Colonic mucosa (tissue), 4 donors: ENCODE measurements around the gene TPCN1. TPM values are rescaled to one million over a fixed set of nuclear protein-coding genes. Genes with fewer than 3 reads are reported as not detected.

Experiments
- DNase-seq: peaks from one replicate; pipeline ENCODE4 v3.0.0-alpha.2; 2020
- H3K27ac ChIP-seq: fragments of 200-600 bp; one replicate; pipeline ENCODE4 v1.8.0; 2021
- H3K27me3 ChIP-seq: fragments of 200-600 bp; one replicate; pipeline ENCODE4 v1.8.0; 2021
- H3K36me3 ChIP-seq: fragments of 200-600 bp; one replicate; pipeline ENCODE4 v1.8.0; 2021
- H3K4me1 ChIP-seq: fragments of 200-600 bp; one replicate; pipeline ENCODE4 v1.8.0; 2021; ENCODE audit warnings: mild to moderate bottlenecking
- H3K4me3 ChIP-seq: fragments of 200-600 bp; one replicate; pipeline ENCODE4 v1.8.0; 2021
- H3K9ac ChIP-seq, 2 donors: one replicate each; pipeline ENCODE4 v1.7.0; 2013; ENCODE audit warnings: control low read depth in 2 of 2, low read depth in 2 of 2, low read length in 2 of 2
- H3K9me3 ChIP-seq: fragments of 200-600 bp; one replicate; pipeline ENCODE4 v1.8.0; 2021
- intact Hi-C: fragments of 100-400 bp; cut with DNase I; formaldehyde crosslinking; loops from one replicate; pipeline ENCODE4 v1.14.1; 2022
- total RNA-seq, 2 donors: library from RNA; stranded (reverse); fragmentation: NEBNext Ultra II Directional in 1 of 2; extraction: Animal tissue kit (Norgen Biotek cat#: 25700) in 1 of 2; gene quantifications; one replicate each; pipeline ENCODE4 v1.2.1, GENCODE V29; 2021
- TF ChIP-seq, protein P1 (sequence below): fragments of 200-600 bp; IDR thresholded peaks from one replicate; pipeline ENCODE4 v1.8.0; 2022; ENCODE audit warnings: antibody characterized with exemption, mild to moderate bottlenecking
- donor health status: healthy.
- donor health status: DM: no; HTN: no; CAD: no.
- donor health status: DM: no; HTN: no; CAD: no.

The TPCN1 gene
- total RNA-seq, 2 donors from 2014 or later = 55.5 to 85.6 TPM

DNA sequence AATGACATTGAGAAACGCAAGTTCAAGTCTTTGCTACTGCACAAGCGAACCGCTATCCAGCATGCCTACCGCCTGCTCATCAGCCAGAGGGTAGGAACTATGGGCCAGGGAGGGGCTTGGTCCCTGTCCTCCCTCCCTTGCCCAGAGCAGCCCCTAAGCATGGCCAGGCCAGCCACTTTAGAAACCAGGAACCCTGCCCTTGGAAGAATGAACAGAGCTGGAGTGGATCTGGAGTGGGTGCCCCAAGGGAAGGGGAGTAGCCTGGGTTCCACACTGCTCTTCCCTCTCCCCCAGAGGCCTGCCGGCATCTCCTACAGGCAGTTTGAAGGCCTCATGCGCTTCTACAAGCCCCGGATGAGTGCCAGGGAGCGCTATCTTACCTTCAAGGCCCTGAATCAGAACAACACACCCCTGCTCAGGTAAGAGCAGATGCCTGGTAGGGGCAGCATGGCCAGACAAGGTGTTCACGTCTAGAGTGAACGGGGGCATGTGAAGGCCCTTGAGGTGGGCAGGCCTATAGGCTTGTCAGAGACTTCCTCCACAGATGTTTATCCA, 55.8 kb downstream of the TPCN1 start:
- DNase-seq = no peak
- H3K9me3 ChIP-seq = no peaks in the 10 kb centered on the region
- no peaks in the 10 kb centered on the region for H3K36me3 ChIP-seq
- intact Hi-C loops = no loop called here
- TF ChIP-seq, protein P1, sequence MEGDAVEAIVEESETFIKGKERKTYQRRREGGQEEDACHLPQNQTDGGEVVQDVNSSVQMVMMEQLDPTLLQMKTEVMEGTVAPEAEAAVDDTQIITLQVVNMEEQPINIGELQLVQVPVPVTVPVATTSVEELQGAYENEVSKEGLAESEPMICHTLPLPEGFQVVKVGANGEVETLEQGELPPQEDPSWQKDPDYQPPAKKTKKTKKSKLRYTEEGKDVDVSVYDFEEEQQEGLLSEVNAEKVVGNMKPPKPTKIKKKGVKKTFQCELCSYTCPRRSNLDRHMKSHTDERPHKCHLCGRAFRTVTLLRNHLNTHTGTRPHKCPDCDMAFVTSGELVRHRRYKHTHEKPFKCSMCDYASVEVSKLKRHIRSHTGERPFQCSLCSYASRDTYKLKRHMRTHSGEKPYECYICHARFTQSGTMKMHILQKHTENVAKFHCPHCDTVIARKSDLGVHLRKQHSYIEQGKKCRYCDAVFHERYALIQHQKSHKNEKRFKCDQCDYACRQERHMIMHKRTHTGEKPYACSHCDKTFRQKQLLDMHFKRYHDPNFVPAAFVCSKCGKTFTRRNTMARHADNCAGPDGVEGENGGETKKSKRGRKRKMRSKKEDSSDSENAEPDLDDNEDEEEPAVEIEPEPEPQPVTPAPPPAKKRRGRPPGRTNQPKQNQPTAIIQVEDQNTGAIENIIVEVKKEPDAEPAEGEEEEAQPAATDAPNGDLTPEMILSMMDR = no peak
- H3K4me3 ChIP-seq = no peak overlapping the region
- no peaks in the 10 kb centered on the region for H3K4me1 ChIP-seq
- no peaks in the 10 kb centered on the region for H3K27me3 ChIP-seq
- H3K27ac ChIP-seq = no peak overlapping the region
- H3K9ac ChIP-seq = no peak overlapping the region

DNA sequence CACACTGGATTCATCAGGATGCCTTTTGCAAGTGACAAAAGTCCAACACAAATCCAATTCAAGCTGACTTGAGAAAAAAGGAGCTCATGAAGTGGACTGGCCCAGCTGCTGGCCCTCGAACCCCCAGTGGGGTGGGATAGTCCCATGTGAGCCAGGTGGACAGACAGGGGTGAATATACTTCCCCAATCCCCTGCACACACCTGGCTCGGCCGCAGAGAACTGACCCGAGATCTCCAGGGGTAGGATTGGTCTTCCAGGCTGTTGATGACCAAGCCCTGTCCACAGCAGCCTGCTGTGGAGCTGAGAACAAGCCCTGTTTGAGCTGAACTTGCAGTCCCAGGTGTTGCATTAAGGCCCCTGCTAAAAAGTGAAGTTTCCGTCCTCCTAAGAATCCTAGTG, 56.2 kb downstream of the TPCN1 start:
- H3K4me1 ChIP-seq = no peaks in the 10 kb centered on the region
- intact Hi-C loops = no loop called here
- no peak overlapping the region for H3K4me3 ChIP-seq
- no peaks in the 10 kb centered on the region for H3K36me3 ChIP-seq
- no peak overlapping the region for H3K9ac ChIP-seq
- H3K9me3 ChIP-seq = no peaks in the 10 kb centered on the region
- no peak overlapping the region for H3K27ac ChIP-seq
- TF ChIP-seq, protein P1 = no peak
- DNase-seq = no peak
- no peaks in the 10 kb centered on the region for H3K27me3 ChIP-seq

DNA sequence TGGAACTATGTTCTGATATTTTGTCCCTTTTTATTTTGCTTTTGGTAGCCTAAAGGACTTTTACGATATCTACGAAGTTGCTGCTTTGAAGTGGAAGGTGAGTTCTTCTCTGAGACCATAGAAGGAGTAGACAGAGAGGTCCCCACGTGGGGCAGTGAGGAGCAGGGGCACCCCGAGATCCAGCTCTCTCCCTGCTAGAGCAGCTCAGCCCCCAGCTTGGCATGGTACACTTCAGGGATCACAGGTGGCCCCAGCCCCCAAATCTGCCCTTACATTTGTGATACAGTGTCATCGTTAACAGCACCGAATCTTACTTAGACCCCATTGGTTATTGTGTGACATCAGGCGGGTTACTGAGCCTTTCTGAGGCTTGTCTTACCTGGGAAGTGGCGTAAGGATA, 56.9 kb downstream of the TPCN1 start:
- Histone ChIP-seq H3K9me3 (no peaks in the 10 kb centered on the region), H3K36me3 (no peaks in the 10 kb centered on the region), H3K27me3 (no peaks in the 10 kb centered on the region), H3K9ac (no peak overlapping the region), H3K27ac (no peak overlapping the region), H3K4me3 (no peak overlapping the region), H3K4me1 (no peaks in the 10 kb centered on the region)
- intact Hi-C loops = no loop called here
- TF ChIP-seq, protein P1 = no peak
- DNase-seq = no peak

DNA sequence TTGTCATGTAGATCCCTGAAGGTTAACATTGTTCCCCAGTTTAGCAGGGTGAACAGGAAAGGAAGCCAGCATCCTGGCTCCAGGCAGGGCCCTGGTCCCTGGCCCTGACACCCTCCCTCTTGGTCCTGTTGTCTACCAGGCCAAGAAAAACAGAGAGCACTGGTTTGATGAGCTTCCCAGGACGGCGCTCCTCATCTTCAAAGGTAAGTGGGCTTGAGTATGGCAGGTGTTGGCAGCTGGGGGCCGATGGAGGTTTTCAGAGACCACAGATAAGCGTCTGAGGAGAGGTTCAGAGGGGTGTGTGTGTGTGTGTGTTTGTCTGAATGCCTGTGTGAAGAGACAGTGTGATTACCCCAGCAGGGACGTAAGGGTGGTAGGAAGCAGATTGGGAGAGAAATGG, 57.4 kb downstream of the TPCN1 start:
- Histone ChIP-seq H3K27ac (no peak overlapping the region), H3K27me3 (no peaks in the 10 kb centered on the region), H3K4me3 (no peak overlapping the region), H3K9me3 (no peaks in the 10 kb centered on the region), H3K9ac (no peak overlapping the region), H3K36me3 (no peaks in the 10 kb centered on the region), H3K4me1 (no peaks in the 10 kb centered on the region)
- intact Hi-C loops = no loop called here
- DNase-seq = no peak
- TF ChIP-seq, protein P1 = no peak

DNA sequence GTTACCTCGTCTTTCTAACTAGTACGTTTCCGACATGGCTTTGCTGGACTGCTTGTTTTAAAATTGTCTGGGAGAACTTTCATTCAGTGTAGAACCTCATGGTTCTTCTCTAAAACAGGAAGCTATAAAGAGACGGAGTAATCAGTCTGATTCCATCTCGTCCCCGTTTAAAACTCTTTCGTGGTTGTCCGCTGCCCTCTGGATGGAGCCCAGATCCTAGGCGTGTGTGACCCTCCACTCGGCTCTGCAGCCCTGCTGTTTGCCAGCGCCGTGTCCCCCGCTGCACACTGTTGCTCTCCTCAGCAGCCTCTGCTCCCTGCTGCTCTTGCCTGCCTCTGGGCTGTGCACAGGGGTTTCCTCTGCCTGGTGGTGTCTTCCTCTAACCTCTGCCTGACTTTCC, 63.5 kb downstream of the TPCN1 start:
- intact Hi-C loops = no loop called here
- Histone ChIP-seq H3K4me3 (no peak overlapping the region), H3K36me3 (peaks cover 7% of the 10 kb centered on the region), H3K9me3 (no peaks in the 10 kb centered on the region), H3K27me3 (no peaks in the 10 kb centered on the region), H3K4me1 (no peaks in the 10 kb centered on the region), H3K27ac (no peak overlapping the region), H3K9ac (no peak overlapping the region)
- DNase-seq = no peak
- TF ChIP-seq, protein P1 = no peak
